22Rv1 (cell line): ENCODE data around the gene VPS50.

ENCODE experiments used
- CTCF ChIP-seq: fragments of 450-650 bp; IDR thresholded peaks from 2 replicates; pipeline ENCODE4 v1.5.1; 2017; ENCODE audit warnings: mild to moderate bottlenecking
- ZFX ChIP-seq: fragments of 450-650 bp; IDR thresholded peaks from 2 replicates; pipeline ENCODE4 v1.6.1; 2017; ENCODE audit warnings: antibody characterized with exemption, borderline replicate concordance

- TF ChIP-seq CTCF = no peak
- no peak for TF ChIP-seq ZFX
These were observed 78.2 kb downstream of the VPS50 start for GRCh38 chr7:93310346-93310745.
